Activated CD4-positive, alpha-beta T cell treated with anti-CD3 and anti-CD28 coated beads for 24 hours (primary cell): ENCODE results near the gene IBA57.
"Not testable (repeated sequence)": the region's sequence is repeated elsewhere in the genome, so short reads cannot be mapped to it uniquely, and the experiment has no call there.

ENCODE experiments used
- DNase-seq, 2 donors: peaks; one replicate each; pipeline ENCODE4 v3.0.0-alpha.2; 2020; ENCODE audit warnings: low read depth in 2 of 2

Gene IBA57

GRCh38 chr1:228172591-228173527, 7.3 kb downstream of the IBA57 start:
- DNase-seq, result no peak

DNA sequence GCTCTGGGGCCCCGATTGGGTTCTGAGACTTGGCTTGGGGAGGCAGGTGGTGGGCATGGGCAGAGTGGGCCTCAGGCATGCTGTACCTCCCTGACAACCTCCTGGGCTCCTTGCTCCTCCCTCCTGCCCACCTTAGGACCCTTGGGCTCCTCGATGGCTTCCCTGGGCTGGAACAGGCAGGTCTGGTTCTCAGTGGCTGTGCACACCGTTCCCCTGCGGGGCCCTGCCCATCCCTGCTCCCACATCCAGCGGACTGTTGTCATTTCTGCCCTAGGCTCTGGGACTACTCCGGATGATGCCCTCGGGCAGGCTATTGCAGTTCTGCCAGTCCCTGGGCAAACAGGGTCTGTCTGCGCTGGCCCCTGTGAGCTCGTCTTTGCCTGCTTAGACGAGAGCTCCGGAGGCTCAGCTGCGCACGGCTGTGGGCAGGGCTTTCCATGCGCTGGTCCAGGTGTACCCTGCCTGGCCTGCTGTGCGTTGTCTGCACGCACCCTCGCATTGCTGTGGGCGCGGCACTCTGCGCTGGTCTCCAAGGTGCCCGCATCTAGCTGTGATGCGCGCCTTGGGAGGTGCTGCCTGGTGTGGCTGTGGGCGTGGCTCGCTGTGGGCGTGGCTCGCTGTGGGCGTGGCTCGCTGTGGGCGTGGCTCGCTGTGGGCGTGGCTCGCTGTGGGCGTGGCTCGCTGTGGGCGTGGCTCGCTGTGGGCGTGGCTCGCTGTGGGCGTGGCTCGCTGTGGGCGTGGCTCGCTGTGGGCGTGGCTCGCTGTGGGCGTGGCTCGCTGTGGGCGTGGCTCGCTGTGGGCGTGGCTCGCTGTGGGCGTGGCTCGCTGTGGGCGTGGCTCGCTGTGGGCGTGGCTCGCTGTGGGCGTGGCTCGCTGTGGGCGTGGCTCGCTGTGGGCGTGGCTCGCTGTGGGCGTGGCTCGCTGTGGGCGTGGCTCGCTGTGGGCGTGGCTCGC, 8.2 kb downstream of the IBA57 start:
- DNase-seq, result not testable (repeated sequence)

DNA sequence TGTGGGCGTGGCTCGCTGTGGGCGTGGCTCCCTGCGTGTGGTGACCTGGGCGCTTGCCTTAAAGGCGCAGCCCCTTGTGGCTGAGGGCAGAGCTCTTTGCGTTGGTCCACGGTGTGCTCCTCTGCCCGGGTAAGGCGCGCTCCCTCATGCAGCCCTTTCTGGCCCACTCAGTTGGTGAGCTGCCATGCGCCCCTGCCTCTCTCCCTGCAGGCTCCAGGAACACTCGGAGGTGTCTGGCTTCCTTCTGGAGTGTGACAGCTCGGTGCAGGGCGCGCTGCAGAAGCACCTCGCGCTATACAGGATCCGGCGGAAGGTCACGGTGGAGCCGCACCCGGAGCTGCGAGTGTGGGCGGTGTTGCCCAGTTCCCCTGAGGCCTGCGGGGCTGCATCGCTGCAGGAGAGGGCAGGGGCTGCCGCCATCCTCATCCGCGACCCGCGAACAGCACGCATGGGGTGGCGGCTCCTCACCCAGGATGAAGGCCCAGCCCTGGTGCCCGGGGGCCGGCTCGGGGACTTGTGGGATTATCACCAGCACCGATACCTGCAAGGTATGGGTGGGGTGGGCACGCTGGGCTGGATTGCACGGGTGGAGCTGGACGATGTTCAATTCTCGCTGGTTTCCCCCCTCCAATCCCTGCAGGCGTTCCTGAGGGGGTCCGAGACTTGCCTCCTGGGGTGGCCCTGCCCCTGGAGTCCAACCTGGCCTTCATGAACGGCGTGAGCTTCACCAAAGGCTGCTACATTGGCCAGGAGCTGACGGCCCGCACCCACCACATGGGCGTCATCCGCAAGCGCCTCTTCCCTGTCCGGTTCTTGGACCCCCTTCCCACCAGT, 9.1 kb downstream of the IBA57 start:
- no peak for DNase-seq

- DNase-seq, result no peak
Measured at GRCh38 chr1:228175316-228176023, 9.9 kb downstream of the IBA57 start.

GRCh38 chr1:228176024-228176395, 10.4 kb downstream of the IBA57 start:
- no peak for DNase-seq

DNA sequence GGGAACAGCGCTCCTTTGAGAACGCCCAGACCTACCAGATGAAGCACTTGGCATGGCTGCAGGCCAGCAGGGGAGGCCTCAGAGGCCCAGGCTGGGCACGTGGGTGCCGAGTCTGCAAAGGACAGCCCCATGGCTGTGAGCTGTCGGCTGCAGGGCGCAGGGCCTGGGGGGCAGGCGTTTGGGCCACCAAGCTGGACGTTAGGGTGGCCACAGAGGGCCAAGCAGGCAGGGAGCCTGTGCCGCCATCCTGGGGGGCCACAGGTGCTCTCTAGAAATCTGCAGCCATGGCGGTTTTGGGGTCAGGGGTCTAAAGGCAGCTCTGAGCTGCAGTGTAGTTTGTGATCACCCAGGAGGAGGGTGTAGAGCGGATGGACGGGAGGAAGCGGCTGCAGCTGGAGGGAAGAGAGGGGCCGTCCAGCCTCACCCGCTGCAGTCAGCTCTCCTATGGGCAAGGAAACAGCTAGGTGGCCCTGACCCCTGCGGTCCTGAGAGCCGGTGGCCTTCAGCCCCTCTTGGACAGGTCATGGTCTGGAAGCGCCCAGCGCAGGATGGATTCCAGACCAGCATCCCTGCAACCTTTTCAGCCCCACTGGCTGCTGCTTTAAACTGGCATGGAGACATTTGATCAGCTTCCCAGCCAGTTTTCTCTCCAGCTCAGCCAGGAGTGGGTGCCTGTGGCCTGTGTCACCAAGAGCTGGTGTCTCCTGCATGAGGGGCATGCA, 11.0 kb downstream of the IBA57 start:
- no peak for DNase-seq

- no peak for DNase-seq
Measured at GRCh38 chr1:228177183-228177475, 11.5 kb downstream of the IBA57 start.

DNA sequence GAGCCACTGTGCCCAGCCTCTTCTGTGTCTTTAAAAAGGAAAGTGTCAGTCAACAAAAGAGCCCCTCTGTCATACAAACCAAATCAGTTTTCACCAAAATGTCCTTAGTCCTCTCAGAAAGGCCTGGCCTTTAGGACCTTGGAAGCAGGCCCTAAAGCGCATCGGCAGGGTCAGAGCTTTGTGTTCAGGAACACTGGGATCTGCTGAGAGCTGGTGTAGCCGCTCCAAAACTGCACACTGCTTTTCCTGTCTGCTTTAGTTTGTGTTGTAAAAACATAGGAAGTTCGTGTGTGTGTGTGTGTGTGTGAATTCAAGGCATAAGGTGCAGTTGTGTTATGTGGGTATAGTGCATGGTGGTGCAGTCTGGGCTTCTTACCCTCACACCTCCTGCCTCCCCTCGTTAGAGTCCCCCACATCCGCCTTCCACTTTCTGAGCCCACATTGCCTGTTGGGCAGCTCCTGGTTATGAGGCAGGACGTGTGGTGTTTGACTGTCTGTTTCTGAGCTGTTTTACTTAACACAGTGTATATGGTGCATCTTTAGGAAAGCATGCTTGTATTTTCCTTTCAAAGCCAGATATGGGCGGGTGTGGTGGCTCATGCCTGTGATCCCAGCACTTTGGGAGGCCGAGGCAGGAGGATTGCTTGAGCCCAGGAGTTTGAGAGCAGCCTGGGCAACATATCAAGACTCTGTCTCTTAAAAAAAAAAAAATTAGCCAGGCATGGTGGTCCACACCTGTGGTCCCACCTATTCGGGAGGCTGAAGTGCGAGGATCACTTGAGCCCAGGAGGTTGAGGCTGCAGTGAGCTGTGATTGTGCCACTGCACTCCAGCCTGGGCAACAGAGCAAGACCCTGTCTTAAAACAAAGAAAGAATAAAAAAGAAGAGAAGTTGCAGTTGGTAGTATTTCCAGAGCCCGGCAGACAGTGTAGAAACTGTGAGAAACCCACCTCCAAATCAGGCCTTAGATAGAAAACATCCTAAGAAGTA, 12.4 kb downstream of the IBA57 start:
- no peak for DNase-seq

GRCh38 chr1:228178737-228179684, 13.4 kb downstream of the IBA57 start:
- no peak for DNase-seq

GRCh38 chr1:228180271-228180958, 14.8 kb downstream of the IBA57 start:
- DNase-seq, result no peak

GRCh38 chr1:228180959-228181644, 15.5 kb downstream of the IBA57 start:
- no peak for DNase-seq

GRCh38 chr1:228181645-228182034, 16.0 kb downstream of the IBA57 start:
- no peak for DNase-seq

DNA sequence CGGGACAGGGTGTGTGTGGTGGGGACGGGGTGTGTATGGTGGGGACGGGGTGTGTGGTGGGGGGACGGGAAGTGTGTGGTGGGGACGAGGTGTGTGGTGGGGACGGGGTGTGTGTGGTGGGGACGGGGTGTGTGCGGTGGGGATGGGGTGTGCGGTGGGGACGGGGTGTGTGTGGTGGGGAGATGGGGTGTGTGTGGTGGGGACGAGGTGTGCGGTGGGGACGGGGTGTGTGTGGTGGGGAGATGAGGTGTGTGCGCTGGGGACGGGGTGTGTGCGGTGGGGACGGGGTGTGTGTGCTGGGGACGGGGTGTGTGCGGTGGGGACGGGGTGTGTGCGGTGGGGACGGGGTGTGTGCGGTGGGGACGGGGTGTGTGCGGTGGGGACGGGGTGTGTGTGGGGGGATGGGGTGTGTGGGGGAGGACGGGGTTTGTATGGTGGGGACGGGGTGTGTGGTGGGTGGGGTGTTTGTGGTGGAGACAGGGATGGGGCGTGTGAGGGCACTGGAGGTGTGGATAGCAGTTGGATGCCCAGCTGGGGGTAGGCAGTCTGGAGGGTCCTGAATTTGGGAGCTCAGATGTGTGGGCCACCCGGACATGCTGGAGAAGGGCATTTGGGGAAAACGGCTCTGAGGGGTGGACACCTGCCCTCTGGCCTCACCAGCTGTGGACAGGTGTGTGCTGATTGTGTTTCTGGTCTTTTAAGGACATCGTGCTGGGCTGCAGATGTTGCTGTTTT, 16.9 kb downstream of the IBA57 start:
- DNase-seq, result no peak

DNA sequence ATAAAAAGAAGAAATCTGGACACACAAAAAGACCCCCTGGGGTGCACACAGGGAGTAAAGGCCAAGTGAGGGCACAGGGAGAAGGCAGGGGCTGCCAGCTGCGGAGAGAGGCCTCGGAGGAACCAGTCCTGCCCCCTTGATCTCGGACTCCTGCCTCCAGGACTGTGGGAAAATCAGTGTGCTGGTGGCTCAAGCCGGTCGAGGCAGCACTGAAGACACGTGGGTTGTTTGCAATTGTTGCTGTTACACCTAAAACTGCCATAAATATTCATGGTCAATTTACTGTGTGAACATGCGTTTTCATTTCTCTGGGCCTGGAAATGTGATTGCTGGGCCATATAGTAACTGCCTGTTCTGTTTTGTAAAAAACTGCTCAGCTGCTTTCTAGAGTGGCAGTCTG, 18.5 kb downstream of the IBA57 start:
- no peak for DNase-seq

DNA sequence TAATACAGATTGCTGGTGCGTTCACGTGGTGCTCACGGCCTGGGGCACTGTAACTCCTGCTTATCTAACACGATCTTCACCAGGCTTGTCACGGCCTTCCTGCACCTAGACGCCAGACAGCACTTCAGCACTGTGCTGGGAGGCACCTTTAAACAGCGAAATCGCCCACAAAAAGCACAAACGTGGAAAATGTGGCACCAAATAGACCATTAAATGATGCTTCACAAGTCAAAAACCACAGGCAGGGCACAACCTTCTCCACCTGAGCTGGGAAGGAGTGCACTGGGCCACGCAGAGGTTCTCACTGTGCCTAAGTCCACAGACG, 20.0 kb downstream of the IBA57 start:
- no peak for DNase-seq

DNA sequence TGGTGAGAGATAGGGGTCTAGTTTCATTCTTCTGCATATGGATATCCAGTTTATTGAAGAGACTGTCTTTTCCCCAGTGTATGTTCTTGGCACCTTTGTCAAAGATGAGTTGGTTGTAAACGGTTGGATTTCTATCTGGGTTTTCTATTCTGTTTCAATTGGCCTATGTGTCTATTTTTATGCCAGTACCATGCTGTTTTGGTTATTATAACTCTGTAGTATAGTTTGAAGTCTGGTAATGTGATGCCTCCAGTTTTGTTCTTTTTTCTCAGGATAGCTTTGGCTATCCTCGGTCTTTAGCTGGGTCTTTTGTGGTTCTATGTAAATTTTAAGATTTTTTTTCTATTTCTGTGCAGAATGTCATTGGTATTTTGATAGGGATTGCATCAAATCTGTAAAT, 22.6 kb downstream of the IBA57 start:
- DNase-seq, result not testable (repeated sequence)
